Esophagus mucosa (tissue), 1 donor: ENCODE data around the gene SFRP5. TPM values are rescaled to one million over a fixed set of nuclear protein-coding genes. Genes with fewer than 3 reads are reported as not detected.
A peak's percentile ranks its signal among the peaks of the same experiment; 100 is the strongest.

ENCODE experiments used
- ATAC-seq: fragments of 200-7000 bp; cut with Tn5 transposase; one replicate; pipeline ENCODE4 v1.9.1; 2020
- total RNA-seq: library from RNA; stranded (reverse); gene quantifications from one replicate; pipeline ENCODE4 v1.2.4, GENCODE V29; 2023
- donor health status: DM: yes; HTN: yes; CAD: no.

Gene SFRP5, protein sequence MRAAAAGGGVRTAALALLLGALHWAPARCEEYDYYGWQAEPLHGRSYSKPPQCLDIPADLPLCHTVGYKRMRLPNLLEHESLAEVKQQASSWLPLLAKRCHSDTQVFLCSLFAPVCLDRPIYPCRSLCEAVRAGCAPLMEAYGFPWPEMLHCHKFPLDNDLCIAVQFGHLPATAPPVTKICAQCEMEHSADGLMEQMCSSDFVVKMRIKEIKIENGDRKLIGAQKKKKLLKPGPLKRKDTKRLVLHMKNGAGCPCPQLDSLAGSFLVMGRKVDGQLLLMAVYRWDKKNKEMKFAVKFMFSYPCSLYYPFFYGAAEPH
- total RNA-seq: not detected

- ATAC-seq: no peak
Measured at GRCh38 chr10:97771913-97772823, at the start of gene SFRP5. Gene SFRP5, minus strand, starts transcription at chr10:97771999. Its CDS starts 166 bp downstream, at chr10:97771833.

- ATAC-seq: no peak
Measured at GRCh38 chr10:97820096-97820704, 48.4 kb upstream of the SFRP5 start.

- ATAC-seq: no peak
Measured at GRCh38 chr10:97818572-97818971, 46.8 kb upstream of the SFRP5 start.

GRCh38 chr10:97816609-97817008 lies 44.8 kb upstream of the SFRP5 start:
- ATAC-seq: no peak

DNA sequence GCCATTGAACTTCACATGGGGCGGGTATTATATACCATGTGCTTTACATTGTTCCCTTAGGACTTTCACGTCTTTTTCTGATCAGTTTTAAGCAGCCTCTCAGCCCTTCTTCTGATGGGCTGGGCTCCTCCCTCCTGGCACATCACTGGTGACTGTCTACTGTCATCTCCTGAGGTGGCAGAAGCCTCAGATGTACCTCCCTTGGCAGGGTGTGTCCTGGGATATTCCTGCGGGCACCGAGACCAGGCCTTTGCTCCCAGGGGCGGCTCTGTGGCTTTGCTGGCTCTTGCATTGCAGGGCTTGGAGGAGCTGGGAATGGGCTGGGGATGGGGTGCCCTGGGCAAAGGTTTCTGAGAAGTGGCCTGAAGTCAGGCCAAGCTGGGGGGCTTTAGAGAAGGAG lies 43.2 kb upstream of the SFRP5 start:
- no peak for ATAC-seq

- ATAC-seq: no peak
Measured at GRCh38 chr10:97813311-97813710, 41.5 kb upstream of the SFRP5 start.

DNA sequence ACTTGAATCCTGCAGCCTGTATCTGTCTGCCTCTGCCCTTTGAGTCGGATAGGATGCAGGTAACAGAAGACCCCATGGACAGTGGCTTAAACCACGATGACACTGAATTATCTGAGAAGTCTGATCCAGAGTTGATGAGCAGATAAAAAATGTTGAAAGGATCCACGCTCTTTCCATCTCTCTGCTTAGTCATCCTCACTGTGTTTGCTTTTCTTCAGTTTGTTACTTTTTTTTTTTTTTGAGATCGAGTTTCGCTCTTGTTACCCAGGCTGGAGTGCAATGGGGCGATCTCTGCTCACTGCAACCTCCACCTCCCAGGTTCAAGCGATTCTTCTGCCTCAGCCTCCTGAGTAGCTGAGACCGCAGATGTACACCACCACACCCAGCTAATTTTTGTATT lies 40.9 kb upstream of the SFRP5 start:
- no peak for ATAC-seq

GRCh38 chr10:97811958-97812357 lies 40.2 kb upstream of the SFRP5 start:
- ATAC-seq: no peak

GRCh38 chr10:97810446-97810845 lies 38.6 kb upstream of the SFRP5 start:
- ATAC-seq: peak; percentile 23

DNA sequence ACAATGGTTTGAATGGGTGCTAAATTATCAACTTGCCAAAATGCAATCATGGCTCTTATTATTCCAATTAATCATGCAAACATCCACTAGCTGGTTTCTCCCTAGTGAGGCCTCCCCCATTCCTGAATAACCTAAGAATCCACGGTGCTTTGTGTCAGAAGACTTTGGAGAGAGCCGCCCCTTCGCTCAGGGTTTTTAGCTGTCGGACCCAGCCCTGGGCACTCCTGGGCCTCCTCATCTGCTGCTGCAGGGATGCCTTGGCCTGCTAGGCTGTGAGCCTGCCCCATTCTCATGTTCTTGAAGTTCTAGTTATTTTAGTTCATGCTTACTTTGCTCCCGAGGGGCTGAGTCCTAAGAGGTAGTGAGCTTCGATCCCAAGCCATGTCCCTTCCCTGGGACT lies 34.1 kb upstream of the SFRP5 start:
- no peak for ATAC-seq

DNA sequence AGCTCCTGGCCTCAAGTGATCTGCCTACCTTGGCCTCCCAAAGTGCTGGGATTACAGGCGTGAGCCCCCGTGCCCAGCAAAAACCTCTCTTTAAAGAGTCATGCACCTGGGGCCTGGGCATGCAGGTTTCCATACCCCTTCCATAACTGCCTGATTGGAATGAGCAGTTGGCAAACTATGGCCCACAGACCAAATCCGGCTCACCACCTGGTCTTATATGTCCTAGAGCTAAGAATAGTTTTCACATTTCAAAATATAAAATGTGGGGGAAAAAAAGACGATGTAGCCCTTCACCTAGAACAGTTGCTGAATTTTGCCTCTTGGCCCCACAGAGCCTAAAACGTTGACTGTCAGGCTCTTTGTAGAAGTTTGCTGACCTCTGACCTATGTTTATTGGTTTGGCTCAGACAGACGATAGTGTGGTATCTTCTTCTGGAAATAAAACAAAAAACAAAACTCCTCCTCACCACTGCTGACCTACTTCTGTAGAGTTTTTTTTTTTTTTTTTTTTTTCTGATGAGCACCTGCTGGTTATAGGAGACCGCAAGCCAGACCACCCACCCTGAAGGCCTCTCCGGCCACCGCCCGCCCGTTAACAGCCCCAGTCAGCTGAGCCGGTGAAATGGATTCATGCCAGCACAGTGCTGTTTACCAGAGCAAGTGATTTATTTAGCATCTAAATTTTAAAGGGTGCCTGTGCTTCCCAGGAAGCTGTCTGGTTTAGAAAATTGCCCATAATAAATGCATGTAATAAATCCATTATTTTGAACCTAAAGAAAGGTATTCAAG lies 33.5 kb upstream of the SFRP5 start:
- no peak for ATAC-seq

DNA sequence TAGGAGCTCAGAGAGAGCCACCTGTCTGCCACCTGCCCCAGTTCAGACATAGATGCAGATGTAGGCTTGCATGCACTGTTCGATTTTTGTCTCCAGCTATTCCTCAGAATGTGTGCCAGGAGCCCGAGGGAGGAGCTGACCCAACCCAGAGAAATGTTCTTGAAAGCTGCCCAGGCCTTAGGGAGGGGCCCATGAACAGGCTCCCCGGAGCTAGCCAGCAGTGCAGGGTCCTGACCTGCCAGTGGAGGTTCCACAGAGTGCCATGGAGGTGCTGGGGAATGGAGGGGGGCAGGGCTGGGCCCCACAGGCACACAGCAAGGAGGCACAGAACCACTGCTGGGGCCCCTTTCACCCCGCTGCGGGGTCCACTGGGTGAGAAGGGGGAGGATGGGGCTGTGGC lies 29.6 kb upstream of the SFRP5 start:
- no peak for ATAC-seq

DNA sequence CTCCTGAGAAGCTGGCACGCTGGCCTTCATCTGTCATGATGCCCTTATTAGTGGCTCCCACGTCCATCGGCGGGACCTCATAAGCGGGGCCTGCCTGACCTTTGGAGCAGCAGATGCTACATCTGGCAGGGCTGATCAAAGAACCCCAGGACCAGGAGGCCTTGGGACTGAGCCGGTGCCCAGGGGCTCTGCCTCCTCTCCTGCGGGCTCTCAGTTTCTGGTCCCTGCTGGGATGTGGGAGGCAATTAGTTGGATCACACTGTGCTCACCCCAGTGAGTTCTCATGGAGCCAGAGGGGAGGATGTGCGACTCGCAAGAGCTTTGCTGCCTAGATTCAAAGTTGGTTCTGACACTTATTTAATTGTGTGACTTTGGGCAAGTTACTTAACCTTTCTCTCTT lies 28.7 kb upstream of the SFRP5 start:
- ATAC-seq: no peak

DNA sequence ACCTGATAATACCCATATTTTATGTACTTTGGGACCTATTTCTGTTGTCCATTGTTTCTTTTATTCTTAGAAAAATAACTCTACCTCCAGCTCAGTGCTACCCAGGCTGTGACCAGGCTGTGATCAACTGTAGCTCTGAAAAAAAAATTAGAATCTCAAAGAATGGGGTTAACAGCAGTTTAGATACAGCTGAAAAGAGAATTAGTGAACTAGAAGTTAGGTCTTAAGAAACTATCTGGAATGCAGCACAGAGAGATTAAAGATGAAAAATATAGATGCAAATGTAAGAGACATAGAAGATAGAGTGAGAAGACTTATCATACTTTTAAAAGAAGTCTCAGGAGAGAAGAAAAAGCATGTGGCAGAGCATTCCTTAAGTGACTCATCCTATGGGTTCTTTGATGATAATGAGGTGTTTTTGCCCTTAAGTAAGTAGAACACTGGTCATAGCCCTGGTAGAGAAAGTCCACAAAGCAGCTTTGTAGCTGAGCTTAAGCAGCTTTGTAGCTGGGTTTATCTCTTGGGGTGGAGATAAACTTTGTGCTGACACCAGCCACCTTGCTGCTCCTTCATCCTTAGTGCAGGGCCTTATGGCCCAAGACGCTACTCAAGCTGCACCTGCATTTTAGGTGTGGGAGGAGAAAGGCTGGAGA lies 27.3 kb upstream of the SFRP5 start:
- no peak for ATAC-seq

GRCh38 chr10:97796651-97797050 lies 24.9 kb upstream of the SFRP5 start:
- ATAC-seq: no peak

DNA sequence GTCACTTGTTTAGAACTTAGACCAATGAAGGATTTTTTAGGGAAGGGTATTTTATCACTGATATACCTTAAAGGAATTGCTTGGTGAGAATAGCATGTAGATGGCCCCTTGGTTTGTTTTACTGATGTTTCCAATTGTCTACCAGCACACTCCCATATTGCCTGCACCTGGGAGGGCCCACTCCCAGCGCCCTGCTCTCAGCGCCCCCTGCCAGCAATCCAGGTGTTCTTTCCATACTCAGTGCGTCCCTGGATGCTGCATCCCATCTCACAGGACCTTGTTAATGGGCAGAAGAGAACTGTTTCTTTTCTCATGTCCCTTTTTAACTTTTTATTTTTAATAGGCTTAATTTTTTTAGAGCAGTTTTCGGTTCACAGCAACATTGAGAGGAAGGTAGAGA lies 24.1 kb upstream of the SFRP5 start:
- ATAC-seq: no peak

GRCh38 chr10:97791824-97792721 lies 20.3 kb upstream of the SFRP5 start:
- ATAC-seq: peak; percentile 76

GRCh38 chr10:97789770-97790397 lies 18.1 kb upstream of the SFRP5 start:
- ATAC-seq: no peak

GRCh38 chr10:97788552-97789442 lies 17.0 kb upstream of the SFRP5 start:
- ATAC-seq: peak; percentile 7
